Measurements from ENCODE around the gene RAB11FIP4.

The RAB11FIP4 gene

GRCh38 chr17:31541559-31541958 lies 150.1 kb downstream of the RAB11FIP4 start:
- no peak for DNase-seq (ENCODE audit: low read depth in 2 of 2)

GRCh38 chr17:31544186-31544585 lies 152.7 kb downstream of the RAB11FIP4 start:
- DNase-seq (ENCODE audit: low read depth in 2 of 2), result no peak

- no peak for DNase-seq (ENCODE audit: low read depth in 2 of 2)
Observed at GRCh38 chr17:31546650-31547049, 155.2 kb downstream of the RAB11FIP4 start.

DNA sequence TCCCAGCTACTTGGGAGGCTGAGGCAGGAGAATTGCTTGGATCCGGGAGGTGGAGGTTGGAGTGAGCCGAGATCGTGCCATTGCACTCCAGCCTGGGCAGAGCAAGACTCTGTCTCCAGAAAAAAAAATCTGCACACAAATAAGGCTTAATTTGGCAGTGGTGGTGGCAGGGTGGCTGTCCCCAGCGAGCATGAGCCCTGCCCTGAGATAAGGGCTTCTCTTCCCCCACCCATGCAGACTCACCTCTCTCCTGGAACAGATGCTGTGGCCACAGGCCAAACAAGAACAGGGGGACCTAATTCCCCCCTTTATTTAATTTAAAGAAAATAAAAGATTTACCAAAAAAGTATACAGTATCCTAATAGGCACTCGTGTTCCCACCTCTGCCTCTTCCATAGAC lies 157.2 kb downstream of the RAB11FIP4 start:
- no peak for DNase-seq (ENCODE audit: low read depth in 2 of 2)

GRCh38 chr17:31549121-31549524 lies 157.6 kb downstream of the RAB11FIP4 start:
- DNase-seq (ENCODE audit: low read depth in 2 of 2), result peak in 1 of 2 donors; percentile 10

DNA sequence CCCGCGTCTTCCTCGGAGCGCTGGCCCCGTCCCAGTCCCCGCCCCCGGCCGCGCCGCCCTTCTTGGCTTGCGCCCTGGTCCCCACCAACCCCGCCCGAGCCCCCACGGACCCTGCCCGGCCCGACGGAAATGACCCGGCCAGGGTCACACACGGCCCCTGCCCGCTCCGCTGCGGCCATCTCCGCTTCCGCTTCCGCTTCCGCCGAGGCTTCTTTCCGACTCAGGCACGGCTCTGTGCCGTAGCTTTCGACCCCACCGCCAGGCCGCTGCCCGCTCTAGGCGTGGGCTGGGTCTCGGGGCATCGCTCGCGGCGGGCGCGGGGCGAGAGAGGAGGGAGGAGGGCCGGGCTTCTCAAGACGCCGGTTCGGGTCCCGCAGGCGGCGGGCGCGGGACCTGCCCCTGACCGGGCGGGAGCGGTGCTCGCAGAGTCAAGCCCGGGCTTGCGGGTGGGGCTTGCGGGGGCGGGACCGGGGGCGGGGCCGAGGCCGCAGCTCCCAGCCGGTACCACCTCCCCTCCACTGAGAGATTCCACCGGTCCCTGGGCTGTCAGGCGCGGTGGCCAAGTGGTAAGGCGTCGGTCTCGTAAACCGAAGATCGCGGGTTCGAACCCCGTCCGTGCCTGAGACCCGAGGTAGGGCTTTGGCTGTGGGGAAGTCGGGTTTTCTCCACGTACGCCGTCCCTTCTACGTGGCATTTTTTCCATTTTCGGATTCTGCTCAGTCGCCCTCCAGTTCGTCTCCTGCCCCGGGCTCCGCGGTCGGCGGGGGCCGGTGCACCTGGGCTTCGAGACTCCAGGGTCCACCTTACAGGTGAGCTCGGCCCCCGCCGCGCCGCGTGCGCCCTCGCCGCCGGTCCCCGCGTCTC lies 158.3 kb downstream of the RAB11FIP4 start:
- DNase-seq (ENCODE audit: low read depth in 2 of 2), result peak; percentile 85 to 87

DNA sequence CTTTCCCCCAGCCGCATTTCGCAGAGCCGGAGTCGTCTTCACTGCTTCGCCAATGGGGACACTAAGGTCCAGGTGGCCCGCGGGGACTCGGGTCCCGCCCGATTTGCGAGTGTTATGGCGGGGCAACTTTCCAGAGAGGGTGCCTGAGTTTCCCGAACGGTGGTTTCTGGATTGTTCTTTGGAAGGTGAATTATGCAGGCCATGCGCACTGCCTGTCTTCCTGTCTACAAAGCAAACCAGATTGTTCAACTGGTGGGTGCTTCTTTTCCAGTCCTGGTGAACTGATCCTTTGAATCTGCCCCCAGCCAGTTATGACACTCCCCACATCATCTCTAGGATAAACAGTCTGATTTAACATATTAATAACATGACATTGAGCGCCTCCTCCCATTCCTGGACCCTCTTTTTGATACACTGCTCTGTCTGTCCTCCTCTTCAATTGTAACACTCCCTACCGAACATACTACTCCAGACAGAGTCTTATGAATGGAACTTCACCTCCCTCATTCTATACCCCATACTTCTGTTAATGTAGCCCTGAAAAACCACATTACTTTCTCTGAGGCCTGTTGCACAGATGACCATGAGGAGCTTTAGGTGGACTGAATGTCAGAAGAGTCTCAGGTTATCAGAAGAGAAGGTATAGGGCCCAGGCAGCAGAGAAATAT lies 159.0 kb downstream of the RAB11FIP4 start:
- DNase-seq (ENCODE audit: low read depth in 2 of 2), result no peak

DNA sequence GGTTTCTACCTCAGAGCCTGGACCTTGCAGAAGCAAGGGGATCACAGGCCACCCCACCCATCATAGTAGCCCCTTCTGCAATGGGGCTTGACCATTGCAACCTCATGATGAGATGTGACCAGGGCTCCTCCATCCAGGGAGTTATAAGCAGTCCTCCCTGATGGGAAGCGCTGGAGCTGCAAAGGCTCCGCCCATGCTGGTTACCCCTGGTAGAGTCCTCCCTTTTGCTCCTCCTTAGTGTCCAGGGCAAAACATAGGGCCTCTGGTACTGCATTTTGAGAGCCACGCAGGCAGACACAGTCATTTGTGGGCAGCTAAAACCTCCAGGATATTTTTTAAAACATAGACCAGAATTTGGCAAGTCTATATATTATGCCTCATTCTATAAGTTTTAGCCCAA lies 161.1 kb downstream of the RAB11FIP4 start:
- DNase-seq (ENCODE audit: low read depth in 2 of 2), result no peak

GRCh38 chr17:31553506-31553905 lies 162.0 kb downstream of the RAB11FIP4 start:
- DNase-seq (ENCODE audit: low read depth in 2 of 2), result no peak

DNA sequence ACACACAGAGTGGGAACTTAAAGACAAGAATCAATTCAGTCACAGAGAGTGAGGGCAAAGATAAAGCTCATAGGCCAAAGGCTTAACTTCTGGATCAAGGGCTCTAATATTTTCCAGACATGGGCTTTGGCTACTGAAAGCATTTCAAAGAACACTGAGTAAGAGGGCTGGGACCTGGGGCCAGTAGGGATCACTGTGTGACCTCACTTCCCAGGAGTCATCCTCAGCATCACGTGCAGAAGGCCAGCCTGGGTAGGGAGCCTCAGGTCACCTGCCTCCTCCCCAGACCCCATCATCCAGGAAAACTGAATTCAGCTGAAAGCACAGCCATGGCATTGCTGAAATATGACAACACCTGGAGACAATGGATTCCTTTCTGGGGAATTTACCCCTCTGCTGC lies 163.5 kb downstream of the RAB11FIP4 start:
- DNase-seq (ENCODE audit: low read depth in 2 of 2), result no peak

DNA sequence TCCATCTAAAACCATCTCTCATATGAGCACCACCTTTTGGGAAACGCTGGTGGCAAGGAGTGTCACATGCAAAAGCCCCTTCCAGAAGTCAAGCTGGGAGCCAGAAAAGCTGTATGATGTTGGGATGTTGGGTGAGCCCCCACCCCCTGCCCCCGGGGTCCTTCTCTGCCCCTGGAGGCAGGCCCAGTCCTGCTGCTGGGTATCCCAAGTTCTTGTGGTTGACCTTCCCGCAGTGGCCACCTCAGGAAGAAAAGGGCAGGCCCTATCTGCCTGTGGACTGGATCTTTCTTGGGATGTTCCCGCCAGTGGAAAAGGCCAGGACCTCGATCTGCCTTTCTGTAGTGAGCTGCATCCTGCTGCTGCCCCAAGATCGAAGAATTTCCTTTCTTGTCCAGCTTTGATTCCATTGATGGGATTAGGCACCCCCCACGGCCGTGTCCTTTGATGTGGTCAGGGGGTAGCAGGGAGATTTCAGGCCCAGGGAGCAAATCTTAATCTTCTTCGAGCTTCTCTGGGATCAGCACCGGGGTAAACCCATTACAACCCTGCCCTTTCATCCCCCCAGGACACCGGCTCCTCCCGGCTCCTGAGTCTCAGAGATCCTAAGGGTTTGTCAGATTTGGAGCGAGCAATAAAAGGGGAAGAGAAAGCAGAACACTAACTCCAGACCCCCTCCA lies 165.6 kb downstream of the RAB11FIP4 start:
- DNase-seq (ENCODE audit: low read depth in 2 of 2), result no peak

DNA sequence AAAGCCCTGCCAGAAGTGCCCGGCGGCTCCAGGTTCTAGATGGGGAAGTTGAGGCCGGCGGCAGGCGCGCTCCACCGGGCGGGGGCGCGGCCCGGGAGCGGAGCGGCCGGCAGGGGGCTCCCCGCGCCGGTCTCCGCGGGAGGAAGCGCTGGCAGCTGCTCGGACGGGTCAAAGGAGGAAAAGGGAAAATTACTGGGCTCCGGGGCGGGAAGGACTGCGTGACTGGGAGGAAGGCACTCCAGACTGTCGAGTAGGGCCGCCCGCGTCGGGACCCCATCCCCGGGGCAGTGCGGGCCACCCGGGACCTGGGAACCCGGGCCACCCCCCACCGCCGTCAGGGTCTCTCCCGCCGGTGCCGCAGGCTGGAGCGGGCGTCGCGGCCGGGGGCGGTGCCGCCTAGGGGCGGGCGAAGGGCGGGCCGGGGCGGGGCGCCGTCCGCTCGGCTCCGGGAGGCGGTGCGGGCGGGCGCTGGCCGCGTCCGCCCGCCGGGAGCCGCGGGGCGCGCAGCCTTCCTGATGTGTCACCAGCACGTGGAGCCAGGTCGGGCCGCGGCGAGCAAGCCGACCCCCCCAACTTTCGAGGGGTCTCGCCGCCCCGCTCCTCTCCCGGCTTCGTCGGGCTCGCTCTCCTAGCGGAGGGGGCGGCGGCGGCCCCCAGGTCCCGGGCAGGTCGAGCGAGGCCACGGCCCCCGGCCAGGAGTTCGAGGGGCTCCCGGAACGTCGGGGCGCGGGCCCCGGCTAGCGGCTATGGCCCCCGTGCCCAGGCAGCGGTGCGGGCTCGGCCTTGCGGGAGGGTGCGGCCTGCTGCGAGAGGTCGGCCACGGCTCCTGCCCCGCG lies 167.5 kb downstream of the RAB11FIP4 start:
- peak in 1 of 2 donors; percentile 60 for DNase-seq (ENCODE audit: low read depth in 2 of 2)

DNA sequence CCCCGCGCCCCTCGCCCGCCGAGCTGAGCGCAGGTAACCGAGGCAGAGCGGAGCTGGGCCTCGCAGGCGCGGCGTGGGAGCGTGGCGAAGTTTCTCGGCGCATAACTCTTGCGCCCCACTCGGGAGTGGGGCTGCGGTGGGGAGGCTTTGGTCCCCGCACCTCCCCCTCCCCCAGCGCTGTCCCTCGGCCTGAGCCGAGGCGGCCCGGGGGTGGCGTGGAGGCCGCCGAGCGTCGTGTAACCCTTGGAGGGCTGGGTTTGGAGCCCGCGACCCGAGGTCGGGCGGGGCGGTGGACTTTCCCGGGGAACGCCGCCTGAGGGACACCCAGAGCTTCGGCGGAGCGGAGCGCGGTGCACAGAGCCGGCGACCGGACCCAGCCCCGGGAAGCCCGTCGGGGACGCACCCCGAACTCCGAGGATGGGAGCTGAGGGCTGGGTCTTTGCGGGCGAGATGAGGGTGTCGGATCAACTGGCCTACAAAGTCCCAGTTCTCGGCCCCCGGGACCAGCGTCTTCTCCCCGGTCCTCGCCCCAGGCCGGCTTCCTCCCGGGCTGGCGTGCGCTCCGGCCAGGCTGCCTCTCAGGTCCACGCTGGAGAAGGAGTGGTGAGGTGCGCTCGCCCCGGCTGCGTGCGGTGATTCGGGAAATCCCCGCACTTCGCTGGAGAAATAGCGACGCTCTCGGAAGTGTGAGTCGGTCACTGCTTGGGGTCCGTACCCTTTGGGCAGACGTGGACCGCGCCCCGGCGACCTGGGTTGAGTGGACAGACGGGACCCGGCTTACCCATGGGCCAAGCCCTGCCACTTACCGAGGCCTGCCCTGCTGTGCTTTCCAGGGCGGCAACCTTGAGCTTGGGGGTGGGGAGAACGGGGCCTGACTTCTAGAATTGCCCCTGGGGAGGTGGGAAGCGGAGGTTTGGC lies 168.4 kb downstream of the RAB11FIP4 start:
- no peak for DNase-seq (ENCODE audit: low read depth in 2 of 2)

GRCh38 chr17:31560616-31561235 lies 169.3 kb downstream of the RAB11FIP4 start:
- DNase-seq (ENCODE audit: low read depth in 2 of 2), result no peak

GRCh38 chr17:31561469-31562375 lies 170.2 kb downstream of the RAB11FIP4 start:
- DNase-seq (ENCODE audit: low read depth in 2 of 2), result no peak

GRCh38 chr17:31562376-31562840 lies 170.9 kb downstream of the RAB11FIP4 start:
- no peak for DNase-seq (ENCODE audit: low read depth in 2 of 2)

DNA sequence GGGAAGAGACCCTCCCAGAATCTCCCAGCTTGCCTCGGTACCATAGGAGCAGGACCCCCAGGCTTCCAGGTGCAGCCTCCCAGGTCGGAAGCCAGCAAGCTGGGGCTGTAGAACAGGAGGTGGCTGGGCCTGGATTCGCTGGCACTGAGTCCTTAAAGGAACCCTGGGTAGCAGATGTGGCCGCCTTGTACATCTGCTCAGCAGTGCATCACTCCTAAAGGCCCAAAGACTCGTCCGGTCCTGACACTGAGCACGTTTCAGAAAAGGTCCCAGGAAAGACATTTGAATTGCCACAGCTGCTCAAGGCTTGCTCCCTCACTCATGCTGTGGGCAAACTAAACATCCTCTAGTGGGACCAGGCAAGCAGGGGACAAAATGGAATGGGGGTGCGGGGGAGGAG lies 172.8 kb downstream of the RAB11FIP4 start:
- no peak for DNase-seq (ENCODE audit: low read depth in 2 of 2)

DNA sequence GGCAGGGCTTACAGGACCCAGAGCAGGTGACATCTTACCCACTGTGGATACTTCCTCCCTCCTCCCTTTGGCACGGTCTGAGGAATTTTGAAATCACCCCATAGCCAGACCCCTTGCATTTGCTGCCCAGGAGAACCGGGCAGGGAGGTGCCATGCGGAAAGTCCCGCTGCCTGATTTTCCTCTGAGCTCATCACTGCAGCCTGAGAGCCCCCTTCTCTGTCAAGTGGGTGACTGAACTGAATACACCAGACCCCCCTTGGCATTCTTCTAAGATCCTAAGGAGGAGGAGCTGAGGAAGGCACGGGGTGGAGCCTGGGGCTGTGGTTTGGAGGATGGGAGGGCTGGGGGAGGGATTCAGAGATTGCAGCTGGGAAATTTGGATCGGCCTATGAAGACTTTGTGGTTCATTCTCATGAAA lies 173.4 kb downstream of the RAB11FIP4 start:
- DNase-seq (ENCODE audit: low read depth in 2 of 2), result no peak

GRCh38 chr17:31565652-31566051 lies 174.2 kb downstream of the RAB11FIP4 start:
- DNase-seq (ENCODE audit: low read depth in 2 of 2), result no peak
